Epithelial cell of prostate (primary cell): ENCODE data around the gene DNAH14.
A peak's percentile ranks its signal among the peaks of the same experiment; 100 is the strongest.

Experiments used
- DNase-seq: peaks from one replicate; pipeline ENCODE4 v3.0.0-alpha.2; 2011; ENCODE audit warnings: low read depth, low spot score
- H3K27ac ChIP-seq: fragments of 450-650 bp; 2 replicates; pipeline ENCODE4 v1.5.1; 2017; ENCODE audit warnings: mild to moderate bottlenecking

The DNAH14 gene

GRCh38 chr1:225418059-225418458 lies 488.6 kb downstream of the DNAH14 start:
- no peak for DNase-seq
- no peak overlapping the region for H3K27ac ChIP-seq

GRCh38 chr1:225418598-225418997 lies 489.1 kb downstream of the DNAH14 start:
- no peak overlapping the region for H3K27ac ChIP-seq

GRCh38 chr1:225422031-225422605 lies 492.6 kb downstream of the DNAH14 start:
- DNase-seq, result no peak
- H3K27ac ChIP-seq, result no peak overlapping the region

More at GRCh38 chr1:225418598-225418997, 489.1 kb downstream of the DNAH14 start:
- no peak for DNase-seq

- no peak overlapping the region for H3K27ac ChIP-seq
- DNase-seq, result no peak
These were observed 493.5 kb downstream of the DNAH14 start for GRCh38 chr1:225422795-225423517.

- H3K27ac ChIP-seq, result no peak overlapping the region
- no peak for DNase-seq
These were observed 494.0 kb downstream of the DNAH14 start for GRCh38 chr1:225423518-225423855.

GRCh38 chr1:225424562-225425200 lies 495.2 kb downstream of the DNAH14 start:
- no peak for DNase-seq

GRCh38 chr1:225425201-225425786 lies 495.8 kb downstream of the DNAH14 start:
- peak overlapping the region; percentile 76 for H3K27ac ChIP-seq
- no peak for DNase-seq

More at GRCh38 chr1:225424562-225425200, 495.2 kb downstream of the DNAH14 start:
- H3K27ac ChIP-seq, result peak overlapping the region; percentile 76

- H3K27ac ChIP-seq, result peak overlapping the region; percentile 76
- no peak for DNase-seq
These were observed 497.1 kb downstream of the DNAH14 start for GRCh38 chr1:225426395-225427234.

GRCh38 chr1:225427235-225428067 lies 498.0 kb downstream of the DNAH14 start, which contains the start of gene LBR:
Gene LBR (minus strand): TSS chr1:225428038. CDS start chr1:225424075, 3,963 bp downstream.
- DNase-seq, result no peak
- H3K27ac ChIP-seq, result peak within 1 kb of the TSS; percentile 76

- DNase-seq, result no peak
- H3K27ac ChIP-seq, result peak overlapping the region; percentile 76
These were observed 498.8 kb downstream of the DNAH14 start for GRCh38 chr1:225428068-225428880.

GRCh38 chr1:225428881-225429455 lies 499.5 kb downstream of the DNAH14 start:
- peak overlapping the region; percentile 76 for H3K27ac ChIP-seq
- no peak for DNase-seq

GRCh38 chr1:225430301-225430700 lies 500.8 kb downstream of the DNAH14 start:
- no peak for DNase-seq

GRCh38 chr1:225431081-225431863 lies 501.8 kb downstream of the DNAH14 start:
- no peak for DNase-seq

More at GRCh38 chr1:225430301-225430700, 500.8 kb downstream of the DNAH14 start:
- no peak overlapping the region for H3K27ac ChIP-seq

GRCh38 chr1:225434046-225434445 lies 504.6 kb downstream of the DNAH14 start:
- no peak overlapping the region for H3K27ac ChIP-seq
- DNase-seq, result no peak

More at GRCh38 chr1:225431081-225431863, 501.8 kb downstream of the DNAH14 start:
- no peak overlapping the region for H3K27ac ChIP-seq

GRCh38 chr1:225435076-225435475 lies 505.6 kb downstream of the DNAH14 start:
- no peak overlapping the region for H3K27ac ChIP-seq
- no peak for DNase-seq

GRCh38 chr1:225435487-225435886 lies 506.0 kb downstream of the DNAH14 start:
- H3K27ac ChIP-seq, result no peak overlapping the region
- DNase-seq, result no peak

- no peak for DNase-seq
- H3K27ac ChIP-seq, result no peak overlapping the region
These were observed 506.5 kb downstream of the DNAH14 start for GRCh38 chr1:225435957-225436392.
